VCaP (cell line): ENCODE data around the gene ZEB2.

Experiments
- H3K27ac ChIP-seq: fragments of 450-650 bp; 2 replicates; pipeline ENCODE4 v1.5.1; 2017
- TF ChIP-seq, protein P1 (sequence below): fragments of 450-650 bp; conservative IDR thresholded peaks from 2 replicates; pipeline ENCODE4 v1.5.1; 2017; ENCODE audit warnings: mild to moderate bottlenecking, moderate library complexity

The ZEB2 gene

GRCh38 chr2:144437636-144438035, 82.3 kb downstream of the ZEB2 start:
- TF ChIP-seq, protein P1, sequence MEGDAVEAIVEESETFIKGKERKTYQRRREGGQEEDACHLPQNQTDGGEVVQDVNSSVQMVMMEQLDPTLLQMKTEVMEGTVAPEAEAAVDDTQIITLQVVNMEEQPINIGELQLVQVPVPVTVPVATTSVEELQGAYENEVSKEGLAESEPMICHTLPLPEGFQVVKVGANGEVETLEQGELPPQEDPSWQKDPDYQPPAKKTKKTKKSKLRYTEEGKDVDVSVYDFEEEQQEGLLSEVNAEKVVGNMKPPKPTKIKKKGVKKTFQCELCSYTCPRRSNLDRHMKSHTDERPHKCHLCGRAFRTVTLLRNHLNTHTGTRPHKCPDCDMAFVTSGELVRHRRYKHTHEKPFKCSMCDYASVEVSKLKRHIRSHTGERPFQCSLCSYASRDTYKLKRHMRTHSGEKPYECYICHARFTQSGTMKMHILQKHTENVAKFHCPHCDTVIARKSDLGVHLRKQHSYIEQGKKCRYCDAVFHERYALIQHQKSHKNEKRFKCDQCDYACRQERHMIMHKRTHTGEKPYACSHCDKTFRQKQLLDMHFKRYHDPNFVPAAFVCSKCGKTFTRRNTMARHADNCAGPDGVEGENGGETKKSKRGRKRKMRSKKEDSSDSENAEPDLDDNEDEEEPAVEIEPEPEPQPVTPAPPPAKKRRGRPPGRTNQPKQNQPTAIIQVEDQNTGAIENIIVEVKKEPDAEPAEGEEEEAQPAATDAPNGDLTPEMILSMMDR, result no peak
- H3K27ac ChIP-seq, result no peak overlapping the region

- no peak overlapping the region for H3K27ac ChIP-seq
- TF ChIP-seq, protein P1, result no peak
Measured at GRCh38 chr2:144434425-144435222, 85.3 kb downstream of the ZEB2 start.

DNA sequence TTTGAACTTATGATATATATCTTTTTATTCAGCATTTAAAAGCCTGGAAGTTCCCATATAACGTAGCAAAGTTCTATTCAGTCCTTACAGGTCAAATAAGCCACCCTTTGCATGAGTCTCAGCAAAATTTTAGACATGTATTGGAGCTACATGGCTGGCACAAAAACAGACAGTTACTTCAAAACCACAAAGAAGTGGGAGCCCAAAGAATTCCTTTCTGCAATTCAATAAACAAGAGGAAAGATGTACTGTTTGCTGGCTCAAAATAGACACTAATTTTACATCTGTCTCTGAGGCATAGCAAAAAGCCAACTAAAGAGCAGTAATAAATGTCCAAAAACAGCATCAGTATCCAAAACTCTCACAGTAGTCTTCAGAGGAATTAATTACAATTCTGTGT, 87.0 kb downstream of the ZEB2 start:
- no peak overlapping the region for H3K27ac ChIP-seq
- TF ChIP-seq, protein P1, result no peak

GRCh38 chr2:144431998-144432397, 87.9 kb downstream of the ZEB2 start:
- TF ChIP-seq, protein P1, result no peak

DNA sequence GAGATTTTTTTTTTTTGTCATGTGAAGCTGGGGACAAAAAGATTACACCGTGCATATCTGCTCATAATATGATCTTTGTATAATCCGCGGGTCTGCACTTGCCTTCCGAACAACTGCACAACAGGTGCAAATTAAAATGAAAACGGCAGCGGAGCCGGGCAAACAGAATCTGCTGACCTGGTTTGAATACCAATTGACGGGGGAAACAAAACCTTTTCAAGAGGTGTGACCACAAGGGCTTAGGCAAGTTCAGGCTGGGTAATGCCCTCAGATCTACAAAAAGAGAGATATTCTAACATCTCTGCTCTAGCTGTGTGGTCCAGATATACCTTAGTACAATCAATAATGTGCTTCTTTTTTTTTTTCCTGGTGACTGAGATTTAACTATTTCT, 88.5 kb downstream of the ZEB2 start:
- TF ChIP-seq, protein P1, result no peak
- H3K27ac ChIP-seq, result no peak overlapping the region

More at GRCh38 chr2:144431998-144432397, 87.9 kb downstream of the ZEB2 start:
- no peak overlapping the region for H3K27ac ChIP-seq

- no peak overlapping the region for H3K27ac ChIP-seq
- TF ChIP-seq, protein P1, result no peak
Measured at GRCh38 chr2:144430722-144431391, 89.1 kb downstream of the ZEB2 start.

GRCh38 chr2:144429396-144430112, 90.4 kb downstream of the ZEB2 start:
- no peak overlapping the region for H3K27ac ChIP-seq
- TF ChIP-seq, protein P1, result no peak
